ENCODE data around the gene GOSR1. TPM values are rescaled to one million over a fixed set of nuclear protein-coding genes. Genes with fewer than 3 reads are reported as not detected.

The GOSR1 gene
- total RNA-seq, 1 donor from 2014 or later = 53.8 TPM

- TF ChIP-seq, protein P1, sequence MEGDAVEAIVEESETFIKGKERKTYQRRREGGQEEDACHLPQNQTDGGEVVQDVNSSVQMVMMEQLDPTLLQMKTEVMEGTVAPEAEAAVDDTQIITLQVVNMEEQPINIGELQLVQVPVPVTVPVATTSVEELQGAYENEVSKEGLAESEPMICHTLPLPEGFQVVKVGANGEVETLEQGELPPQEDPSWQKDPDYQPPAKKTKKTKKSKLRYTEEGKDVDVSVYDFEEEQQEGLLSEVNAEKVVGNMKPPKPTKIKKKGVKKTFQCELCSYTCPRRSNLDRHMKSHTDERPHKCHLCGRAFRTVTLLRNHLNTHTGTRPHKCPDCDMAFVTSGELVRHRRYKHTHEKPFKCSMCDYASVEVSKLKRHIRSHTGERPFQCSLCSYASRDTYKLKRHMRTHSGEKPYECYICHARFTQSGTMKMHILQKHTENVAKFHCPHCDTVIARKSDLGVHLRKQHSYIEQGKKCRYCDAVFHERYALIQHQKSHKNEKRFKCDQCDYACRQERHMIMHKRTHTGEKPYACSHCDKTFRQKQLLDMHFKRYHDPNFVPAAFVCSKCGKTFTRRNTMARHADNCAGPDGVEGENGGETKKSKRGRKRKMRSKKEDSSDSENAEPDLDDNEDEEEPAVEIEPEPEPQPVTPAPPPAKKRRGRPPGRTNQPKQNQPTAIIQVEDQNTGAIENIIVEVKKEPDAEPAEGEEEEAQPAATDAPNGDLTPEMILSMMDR (conservative IDR thresholded peaks at IDR 0.05) = no peak
- no peak for DNase-seq (ENCODE audit: low read depth, low spot score)
Observed at GRCh38 chr17:30576326-30576861, 99.2 kb downstream of the GOSR1 start.

More at GRCh38 chr17:30576326-30576861, 99.2 kb downstream of the GOSR1 start:
- H3K27me3 Mint-ChIP-seq (ENCODE audit: low read depth) = no peaks in the 10 kb centered on the region
- no peaks in the 10 kb centered on the region for H3K4me1 Mint-ChIP-seq
- H3K9me3 Mint-ChIP-seq = no peaks in the 10 kb centered on the region
- no peak overlapping the region for H3K4me3 Mint-ChIP-seq
- no peak overlapping the region for H3K27ac Mint-ChIP-seq (ENCODE audit: unreplicated experiment)
- no peaks in the 10 kb centered on the region for H3K36me3 Mint-ChIP-seq (ENCODE audit: low read depth)

Other genes with a start within 250 kb of the GOSR1 start
- not detected in 2 replicates for gene SLC6A4, start 241.7 kb upstream of the GOSR1 start, total RNA-seq
- gene BLMH, start 185.5 kb upstream of the GOSR1 start, total RNA-seq = 85.9 and 87.1 TPM in 2 replicates
- not detected in 2 replicates for gene TMIGD1, start 143.4 kb upstream of the GOSR1 start, total RNA-seq
- gene CPD, start 98.5 kb upstream of the GOSR1 start, total RNA-seq = 48.4 and 53.4 TPM in 2 replicates